WERI-Rb-1 (cell line): Measurements from ENCODE around the gene RRP8.

Experiments used
- DNase-seq: peaks from one replicate; pipeline ENCODE4 v3.0.0-alpha.2; 2020
- H3K27ac ChIP-seq: fragments of 250-450 bp; sonication (Bioruptor Pico); 2 replicates; pipeline ENCODE4 v1.5.1; 2020; ENCODE audit warnings: mild to moderate bottlenecking, moderate library complexity
- H3K27me3 ChIP-seq: fragments of 250-450 bp; sonication (Bioruptor Pico); 2 replicates; pipeline ENCODE4 v1.5.1; 2021; ENCODE audit warnings: mild to moderate bottlenecking, low read depth, moderate library complexity; ENCODE audit not compliant: insufficient read depth, severe bottlenecking
- H3K36me3 ChIP-seq: fragments of 250-450 bp; sonication (Bioruptor Pico); 2 replicates; pipeline ENCODE4 v1.5.1; 2020; ENCODE audit warnings: mild to moderate bottlenecking, moderate library complexity
- H3K4me3 ChIP-seq: 2 replicates; pipeline ENCODE4 v1.5.1; 2011; ENCODE audit warnings: low read depth, mild to moderate bottlenecking, control low read depth, low read length
- H3K9me3 ChIP-seq: fragments of 250-450 bp; sonication (Bioruptor Pico); 2 replicates; pipeline ENCODE4 v1.5.1; 2021; ENCODE audit warnings: mild to moderate bottlenecking, moderate library complexity; ENCODE audit not compliant: severe bottlenecking
- CTCF ChIP-seq: IDR thresholded peaks from 2 replicates; pipeline ENCODE4 v1.5.1; 2011; ENCODE audit warnings: low read depth, mild to moderate bottlenecking, control low read depth, inconsistent platforms, low read length

Gene RRP8

GRCh38 chr11:6626971-6627761, 23.8 kb upstream of the RRP8 start:
- H3K27me3 ChIP-seq = no peaks in the 10 kb centered on the region
- H3K27ac ChIP-seq = no peak overlapping the region
- no peak for DNase-seq
- no peak for TF ChIP-seq CTCF
- H3K36me3 ChIP-seq = peaks cover 55% of the 10 kb centered on the region
- no peaks in the 10 kb centered on the region for H3K9me3 ChIP-seq
- no peak overlapping the region for H3K4me3 ChIP-seq

GRCh38 chr11:6625832-6626420, 22.5 kb upstream of the RRP8 start:
- H3K4me3 ChIP-seq = no peak overlapping the region
- H3K27ac ChIP-seq = no peak overlapping the region
- no peak for TF ChIP-seq CTCF
- H3K36me3 ChIP-seq = peaks cover 43% of the 10 kb centered on the region
- H3K27me3 ChIP-seq = no peaks in the 10 kb centered on the region
- no peak for DNase-seq
- H3K9me3 ChIP-seq = no peaks in the 10 kb centered on the region

GRCh38 chr11:6625156-6625831, 21.9 kb upstream of the RRP8 start:
- Histone ChIP-seq H3K36me3 (peaks cover 39% of the 10 kb centered on the region), H3K9me3 (no peaks in the 10 kb centered on the region), H3K27ac (no peak overlapping the region), H3K4me3 (no peak overlapping the region), H3K27me3 (no peaks in the 10 kb centered on the region)
- no peak for TF ChIP-seq CTCF
- DNase-seq = no peak

GRCh38 chr11:6623391-6624363, 20.3 kb upstream of the RRP8 start:
- DNase-seq = no peak
- no peak overlapping the region for H3K4me3 ChIP-seq
- no peak overlapping the region for H3K27ac ChIP-seq
- TF ChIP-seq CTCF = no peak
- H3K27me3 ChIP-seq = no peaks in the 10 kb centered on the region
- H3K36me3 ChIP-seq = peaks cover 33% of the 10 kb centered on the region
- no peaks in the 10 kb centered on the region for H3K9me3 ChIP-seq

GRCh38 chr11:6622261-6623171, 19.1 kb upstream of the RRP8 start:
- Histone ChIP-seq H3K9me3 (no peaks in the 10 kb centered on the region), H3K4me3 (no peak overlapping the region), H3K27ac (no peak overlapping the region), H3K27me3 (no peaks in the 10 kb centered on the region), H3K36me3 (peaks cover 24% of the 10 kb centered on the region)
- no peak for TF ChIP-seq CTCF
- no peak for DNase-seq
